ENCODE data around the gene CEBPZOS.

The CEBPZOS gene

GRCh38 chr2:37231241-37232130 lies 35.2 kb downstream of the CEBPZOS start, which contains the start of the genes CEBPZ and NDUFAF7:
Gene CEBPZ, minus strand, starts transcription at chr2:37231596. Its CDS starts 29 bp downstream, at chr2:37231567.
Gene NDUFAF7, plus strand, starts transcription at chr2:37231658. Its CDS starts 48 bp downstream, at chr2:37231706.
- peak; percentile 83 for DNase-seq (ENCODE audit: low spot score)

- DNase-seq (ENCODE audit: low spot score): peak; percentile 6
These were observed 36.0 kb downstream of the CEBPZOS start for GRCh38 chr2:37232131-37232933.

GRCh38 chr2:37243435-37243834 lies 47.1 kb downstream of the CEBPZOS start:
- DNase-seq (ENCODE audit: low spot score): no peak

GRCh38 chr2:37244017-37244416 lies 47.7 kb downstream of the CEBPZOS start:
- DNase-seq (ENCODE audit: low spot score): no peak

- DNase-seq (ENCODE audit: low spot score): no peak
These were observed 48.5 kb downstream of the CEBPZOS start for GRCh38 chr2:37244755-37245154.

- DNase-seq (ENCODE audit: low spot score): no peak
These were observed 49.9 kb downstream of the CEBPZOS start for GRCh38 chr2:37246205-37246604.

GRCh38 chr2:37250869-37251740 lies 54.8 kb downstream of the CEBPZOS start:
- DNase-seq (ENCODE audit: low spot score): no peak

Measured in SK-N-DZ (cell line).